Measurements from ENCODE around the gene KRTAP10-11. TPM values are rescaled to one million over a fixed set of nuclear protein-coding genes. Genes with fewer than 3 reads are reported as not detected.

KRTAP10-11 gene
- total and polyA plus RNA-seq, 8 donors: not detected

- no peak for DNase-seq
- no peaks in the 10 kb centered on the region for H3K4me1 ChIP-seq
- no peak overlapping the region for H3K27ac ChIP-seq
- peaks cover 5 to 45% (median 33%) of the 10 kb centered on the region in 4 donors for H3K9me3 ChIP-seq
- H3K36me3 ChIP-seq: no peaks in the 10 kb centered on the region
- intact Hi-C loops (cut with DNase I; ENCODE audit: low total_unique reads): no loop called here
- H3K27me3 ChIP-seq: peaks cover 0 to 15% (median 9%) of the 10 kb centered on the region in 3 donors
- TF ChIP-seq EP300 (IDR thresholded peaks at IDR 0.05): no peak
- TF ChIP-seq CTCF (IDR thresholded peaks at IDR 0.05): no peak
- no peak for TF ChIP-seq POLR2A (IDR thresholded peaks at IDR 0.05)
- no peak for TF ChIP-seq POLR2AphosphoS5 (IDR thresholded peaks at IDR 0.05)
- no peak overlapping the region for H3K4me3 ChIP-seq
- WGBS, 5 donors: 93 to 100% (median 95%) methylated on average over 1 of the region's 1 CpG
Observed at GRCh38 chr21:44671911-44672310, 25.7 kb downstream of the KRTAP10-11 start.

GRCh38 chr21:44677881-44678280, 31.7 kb downstream of the KRTAP10-11 start:
- 89 to 95% (median 92%) methylated on average over 13 of the region's 13 CpGs for WGBS, 5 donors

GRCh38 chr21:44681152-44681551, 34.9 kb downstream of the KRTAP10-11 start:
- no peak overlapping the region for H3K27ac ChIP-seq
- DNase-seq: no peak
- 69 to 86% (median 77%) methylated on average over 8 to 11 of the region's 11 CpGs for WGBS, 5 donors
- intact Hi-C loops (cut with DNase I; ENCODE audit: low total_unique reads): no loop called here
- H3K36me3 ChIP-seq: no peaks in the 10 kb centered on the region
- peaks cover 0 to 12% (median 7%) of the 10 kb centered on the region in 3 donors for H3K27me3 ChIP-seq
- no peaks in the 10 kb centered on the region for H3K4me1 ChIP-seq
- no peaks in the 10 kb centered on the region for H3K9me3 ChIP-seq
- H3K4me3 ChIP-seq: no peak overlapping the region
- no peak for TF ChIP-seq POLR2AphosphoS5 (IDR thresholded peaks at IDR 0.05)
- no peak for TF ChIP-seq CTCF (IDR thresholded peaks at IDR 0.05)
- no peak for TF ChIP-seq POLR2A (IDR thresholded peaks at IDR 0.05)
- TF ChIP-seq EP300 (IDR thresholded peaks at IDR 0.05): no peak

More at GRCh38 chr21:44677881-44678280, 31.7 kb downstream of the KRTAP10-11 start:
- Histone ChIP-seq H3K4me3 (no peak overlapping the region), H3K4me1 (no peaks in the 10 kb centered on the region), H3K27ac (no peak overlapping the region), H3K36me3 (no peaks in the 10 kb centered on the region), H3K27me3 (peaks cover 0 to 5% (median 2%) of the 10 kb centered on the region in 3 donors), H3K9me3 (peaks cover 0 to 10% (median 5%) of the 10 kb centered on the region in 4 donors)
- intact Hi-C loops (cut with DNase I; ENCODE audit: low total_unique reads): no loop called here
- no peak for DNase-seq
- no peak for TF ChIP-seq POLR2A (IDR thresholded peaks at IDR 0.05)
- no peak for TF ChIP-seq CTCF (IDR thresholded peaks at IDR 0.05)
- no peak for TF ChIP-seq POLR2AphosphoS5 (IDR thresholded peaks at IDR 0.05)
- no peak for TF ChIP-seq EP300 (IDR thresholded peaks at IDR 0.05)

GRCh38 chr21:44681861-44682579, 35.8 kb downstream of the KRTAP10-11 start, which contains the start of gene KRTAP12-1:
TSS of gene KRTAP12-1 (minus strand) at chr21:44682163. CDS start at chr21:44682123, 40 bp downstream.
- peaks cover 0 to 21% (median 16%) of the 10 kb centered on the region in 3 donors for H3K27me3 ChIP-seq
- H3K27ac ChIP-seq: no peak within 1 kb of the TSS
- TF ChIP-seq CTCF (IDR thresholded peaks at IDR 0.05): no peak
- TF ChIP-seq POLR2A (IDR thresholded peaks at IDR 0.05): no peak
- TF ChIP-seq EP300 (IDR thresholded peaks at IDR 0.05): no peak
- no peak for TF ChIP-seq POLR2AphosphoS5 (IDR thresholded peaks at IDR 0.05)
- H3K4me3 ChIP-seq: no peak within 1 kb of the TSS
- H3K4me1 ChIP-seq: no peaks in the 10 kb centered on the region
- H3K9me3 ChIP-seq: no peaks in the 10 kb centered on the region
- 65 to 77% (median 71%) methylated on average over 17 to 23 of the region's 23 CpGs for WGBS, 5 donors
- no peaks in the 10 kb centered on the region for H3K36me3 ChIP-seq
- no peak for DNase-seq
- intact Hi-C loops (cut with DNase I; ENCODE audit: low total_unique reads): no loop called here
